ENCODE results near the gene SYNGR3. TPM values are rescaled to one million over a fixed set of nuclear protein-coding genes. Genes with fewer than 3 reads are reported as not detected.
A peak's percentile ranks its signal among the peaks of the same experiment; 100 is the strongest.
"Not testable (repeated sequence)": the region's sequence is repeated elsewhere in the genome, so short reads cannot be mapped to it uniquely, and the experiment has no call there.

SYNGR3 gene, protein sequence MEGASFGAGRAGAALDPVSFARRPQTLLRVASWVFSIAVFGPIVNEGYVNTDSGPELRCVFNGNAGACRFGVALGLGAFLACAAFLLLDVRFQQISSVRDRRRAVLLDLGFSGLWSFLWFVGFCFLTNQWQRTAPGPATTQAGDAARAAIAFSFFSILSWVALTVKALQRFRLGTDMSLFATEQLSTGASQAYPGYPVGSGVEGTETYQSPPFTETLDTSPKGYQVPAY
- total RNA-seq (2014; rRNA removed; shearing (Covaris generic)) = 0.29 TPM in 1 of 2 replicates, not detected in the other

DNA sequence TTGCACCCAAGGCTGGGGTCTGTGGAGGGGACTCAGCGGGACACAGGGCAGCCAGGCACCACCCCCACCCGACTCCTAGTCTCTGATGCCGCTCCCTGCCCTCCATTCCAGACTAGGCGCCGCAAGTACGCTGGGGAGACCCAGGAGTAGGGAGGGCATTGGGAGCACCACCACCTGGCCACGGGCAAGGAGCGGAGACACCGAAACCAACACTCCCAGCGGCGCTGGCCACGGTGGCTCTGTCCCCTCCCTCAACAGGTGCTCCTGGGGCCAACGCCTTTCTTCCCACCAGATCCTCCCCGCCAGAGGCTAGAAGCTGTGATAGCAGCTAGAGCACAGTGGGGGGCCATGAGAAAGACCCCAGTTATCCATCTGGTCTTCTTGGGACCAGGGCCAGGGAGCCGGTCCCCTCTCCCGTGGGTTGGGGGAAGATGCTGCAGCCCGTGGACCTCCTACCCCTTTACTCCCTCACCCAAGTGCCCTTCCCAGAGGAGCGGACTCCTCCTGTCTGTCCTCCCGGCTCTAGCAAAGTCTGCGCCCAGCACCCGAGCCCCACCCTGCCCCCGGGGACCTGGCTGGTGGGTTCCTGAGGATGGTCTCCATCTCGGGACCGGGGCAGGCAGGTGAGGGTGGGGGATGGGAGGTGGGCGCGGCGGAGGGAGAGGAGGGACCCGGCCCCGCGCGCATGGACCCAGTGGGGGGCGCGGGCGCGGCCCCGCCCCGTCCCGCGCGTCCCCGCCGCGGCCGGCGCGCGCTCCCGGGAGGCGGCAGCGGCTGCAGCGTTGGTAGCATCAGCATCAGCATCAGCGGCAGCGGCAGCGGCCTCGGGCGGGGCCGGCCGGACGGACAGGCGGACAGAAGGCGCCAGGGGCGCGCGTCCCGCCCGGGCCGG lies at the start of gene SYNGR3:
Gene SYNGR3 (plus strand): TSS at position 762 of the 892 bp plus-strand sequence. CDS start 133 bp downstream, outside the sequence.
- peak; percentile 39 for DNase-seq (ENCODE audit: low read depth)

DNA sequence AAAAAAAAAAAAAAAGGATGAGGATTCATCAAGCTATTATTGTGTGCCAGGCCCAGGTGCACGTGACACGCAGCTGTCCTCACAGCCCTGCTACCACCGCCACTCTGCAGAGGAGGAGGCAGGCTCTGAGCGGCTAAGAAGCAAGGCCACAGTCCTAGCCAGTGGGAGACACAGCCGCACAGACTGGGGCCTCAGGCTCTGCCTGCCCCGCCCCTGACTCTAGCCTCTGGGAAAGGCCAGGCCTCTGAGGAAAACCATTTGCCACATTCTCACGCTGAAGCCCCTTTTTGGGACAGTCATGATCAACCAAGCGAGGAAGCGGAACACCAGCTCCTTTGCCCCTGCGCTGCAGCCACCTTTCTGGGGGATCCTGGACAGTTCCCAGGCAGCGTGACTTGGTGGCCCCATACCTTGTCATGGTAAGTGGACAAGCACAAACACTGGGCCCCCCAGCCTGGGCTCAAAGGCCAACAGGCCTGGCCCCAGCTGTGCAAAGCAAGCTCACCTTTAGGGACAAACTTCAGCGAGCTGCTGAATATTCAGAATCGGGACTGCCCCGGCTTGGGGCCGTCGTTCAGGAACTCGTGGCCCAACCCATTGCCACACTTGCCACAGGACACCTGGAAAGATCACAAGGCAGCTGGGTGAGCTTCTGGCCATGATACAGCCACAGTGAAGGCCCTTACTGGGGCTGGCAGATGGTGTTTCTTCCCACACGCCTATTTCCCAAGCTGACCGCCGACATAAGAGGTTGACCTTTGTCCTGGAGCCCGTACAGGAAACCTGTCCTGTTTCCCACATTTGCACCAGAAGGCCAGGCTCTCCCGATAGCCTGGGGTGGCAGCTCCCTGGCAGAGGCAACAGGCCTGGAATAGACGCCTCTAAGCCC lies 49.3 kb upstream of the SYNGR3 start:
- DNase-seq (ENCODE audit: low read depth) = no peak

DNA sequence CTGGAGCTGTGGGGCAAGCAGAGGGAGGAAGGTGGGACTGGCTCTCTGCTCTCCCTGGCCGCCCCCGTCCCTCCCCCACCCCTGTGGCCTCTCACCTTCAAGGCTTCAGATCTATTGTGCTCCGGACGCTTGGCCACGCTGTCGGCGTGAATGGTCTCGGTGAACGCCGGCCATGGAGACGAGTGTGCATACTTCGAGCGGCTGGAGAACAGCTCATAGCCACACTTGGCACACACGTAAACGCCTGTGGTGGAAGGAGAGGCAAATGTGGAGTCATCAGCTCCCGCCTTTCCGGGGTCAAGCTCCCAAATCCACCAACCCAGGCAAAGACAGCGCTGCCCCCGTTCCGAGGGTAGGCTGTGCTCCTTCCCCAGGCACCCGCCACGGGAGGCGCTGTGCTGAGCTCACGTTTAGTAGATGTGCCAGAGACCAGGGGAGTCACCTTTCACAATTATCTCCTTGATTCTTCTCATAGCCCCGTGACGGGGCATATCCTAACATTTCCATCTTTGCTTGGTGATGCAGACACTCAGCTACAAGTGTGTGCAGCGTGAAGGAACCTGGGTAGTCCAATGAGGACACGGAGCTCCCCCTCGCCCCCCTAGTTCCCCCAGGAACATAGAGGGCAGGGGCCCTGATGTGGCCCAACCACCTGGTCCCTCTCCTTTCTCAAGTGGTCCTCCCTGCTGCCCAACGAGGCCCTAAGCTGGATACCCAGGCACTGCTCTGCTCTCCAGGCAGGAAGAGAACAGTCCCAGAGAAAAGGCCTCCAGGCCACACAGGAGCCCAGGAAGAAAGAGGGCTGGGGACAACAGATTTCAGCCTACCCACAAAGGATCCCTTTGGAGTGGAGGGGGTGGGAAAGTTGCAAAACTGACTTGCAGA lies 48.4 kb upstream of the SYNGR3 start:
- peak; percentile 91 for DNase-seq (ENCODE audit: low read depth)

DNA sequence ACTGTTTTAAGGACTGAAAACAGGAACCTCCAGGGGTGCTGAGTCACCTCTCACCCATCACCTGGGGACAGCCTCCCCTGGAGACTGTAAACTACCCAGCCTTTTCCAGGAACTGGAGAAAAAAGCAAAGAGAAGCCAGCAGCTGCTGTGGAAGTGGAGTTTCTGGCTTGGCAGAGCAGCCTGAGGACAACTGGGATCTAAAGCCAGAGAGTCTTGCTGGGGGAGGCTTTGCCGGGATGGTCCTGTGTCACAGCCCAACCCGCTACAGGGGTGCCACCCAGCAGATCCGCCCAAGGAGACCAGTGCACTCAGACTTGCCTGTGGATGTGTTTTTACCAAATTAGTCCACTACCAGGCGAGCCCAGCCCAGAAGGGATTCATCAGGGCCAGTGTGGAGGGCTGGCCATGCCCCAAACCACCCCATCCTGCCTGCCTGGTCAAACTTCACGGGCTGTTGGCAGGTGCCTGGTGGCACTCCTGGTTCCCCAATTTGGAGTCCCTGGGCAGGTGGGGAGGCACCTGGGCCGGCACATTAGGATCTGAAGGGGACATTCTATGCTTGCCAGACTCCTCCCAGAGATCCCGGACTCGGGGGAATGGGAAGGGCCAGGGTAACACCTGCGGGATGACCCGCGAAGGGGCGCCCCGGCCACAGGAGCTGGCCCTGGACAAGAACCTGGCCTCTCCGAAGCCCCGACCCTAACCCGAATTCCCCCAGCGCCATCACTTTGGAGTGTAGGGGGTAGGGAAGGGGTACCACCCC lies 47.5 kb upstream of the SYNGR3 start:
- peak; percentile 59 for DNase-seq (ENCODE audit: low read depth)

DNA sequence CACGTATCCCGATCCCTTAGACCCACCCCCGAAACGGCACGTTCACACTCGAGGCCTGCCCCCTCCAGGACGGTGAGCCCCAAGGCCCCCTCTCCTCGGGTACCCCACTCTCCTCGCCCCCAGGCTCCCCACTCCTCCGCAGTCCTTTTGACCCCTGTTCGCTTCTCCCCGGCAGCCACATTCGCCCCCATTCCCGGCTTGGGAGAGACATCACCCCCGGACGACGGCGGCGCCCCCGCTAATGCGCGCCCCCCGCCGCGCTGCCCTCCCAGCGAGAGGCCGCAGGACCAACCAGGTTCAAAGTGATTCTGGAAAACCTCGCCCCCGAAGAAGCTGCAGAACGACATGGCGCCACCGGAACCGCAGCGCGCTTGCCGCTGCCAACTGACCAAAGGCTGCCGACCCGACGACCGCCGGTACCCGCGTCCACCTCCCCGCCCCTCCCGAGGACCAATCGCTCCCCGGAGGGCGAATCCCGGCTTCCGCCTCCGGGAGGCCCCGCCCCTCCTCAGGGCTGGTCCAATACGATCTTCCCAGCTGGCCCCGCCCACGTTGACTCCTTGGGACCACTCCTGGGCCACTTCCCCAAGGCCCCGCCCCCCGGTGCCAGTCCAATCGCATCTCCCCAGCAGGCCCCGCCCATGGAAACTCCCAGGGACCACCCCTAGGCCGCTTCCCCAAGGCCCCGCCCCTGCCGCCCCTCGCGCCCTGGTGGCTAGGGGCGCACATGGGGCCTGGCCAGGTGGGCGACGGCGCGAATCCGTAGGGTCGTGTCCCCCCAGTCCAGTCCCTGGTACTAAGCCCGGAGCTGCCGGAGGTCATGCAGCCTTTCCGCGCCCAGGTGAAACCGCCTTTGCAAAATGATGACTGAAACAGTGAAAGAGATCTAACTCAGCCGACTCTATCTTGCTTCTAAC lies 46.7 kb upstream of the SYNGR3 start, which contains the start of gene MSRB1:
Gene MSRB1 (minus strand): TSS at position 390 of the 917 bp plus-strand sequence. CDS start 43 bp downstream, at position 347.
- DNase-seq (ENCODE audit: low read depth) = peak; percentile 99

DNA sequence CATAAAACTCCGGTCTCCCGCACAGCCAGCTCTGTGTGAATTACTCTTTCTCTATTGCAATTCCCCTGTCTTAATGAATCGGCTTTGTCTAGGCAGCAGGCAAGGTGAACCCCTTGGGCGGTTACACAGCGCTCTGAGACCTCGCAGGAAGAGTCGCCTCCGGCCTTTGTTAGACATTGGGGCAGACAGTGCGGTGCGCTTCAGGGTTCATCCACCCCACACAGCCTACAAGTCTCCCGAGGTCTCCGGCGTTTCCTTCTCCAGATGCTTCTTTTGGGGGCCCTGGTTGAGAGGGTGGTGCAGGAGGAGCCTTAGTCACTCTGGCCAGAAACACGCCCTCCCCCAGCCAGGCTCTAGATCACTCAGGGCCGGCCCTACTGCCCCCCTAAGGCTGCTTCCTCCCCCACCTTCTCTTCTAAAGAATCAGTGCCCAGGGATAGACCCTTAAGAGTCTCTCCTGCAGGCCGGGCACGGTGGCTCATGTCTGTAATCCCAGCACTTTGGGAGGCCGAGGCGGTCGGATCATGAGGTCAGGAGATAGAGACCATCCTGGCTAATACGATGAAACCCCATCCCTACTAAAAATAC lies 45.1 kb upstream of the SYNGR3 start:
- no peak for DNase-seq (ENCODE audit: low read depth)

DNA sequence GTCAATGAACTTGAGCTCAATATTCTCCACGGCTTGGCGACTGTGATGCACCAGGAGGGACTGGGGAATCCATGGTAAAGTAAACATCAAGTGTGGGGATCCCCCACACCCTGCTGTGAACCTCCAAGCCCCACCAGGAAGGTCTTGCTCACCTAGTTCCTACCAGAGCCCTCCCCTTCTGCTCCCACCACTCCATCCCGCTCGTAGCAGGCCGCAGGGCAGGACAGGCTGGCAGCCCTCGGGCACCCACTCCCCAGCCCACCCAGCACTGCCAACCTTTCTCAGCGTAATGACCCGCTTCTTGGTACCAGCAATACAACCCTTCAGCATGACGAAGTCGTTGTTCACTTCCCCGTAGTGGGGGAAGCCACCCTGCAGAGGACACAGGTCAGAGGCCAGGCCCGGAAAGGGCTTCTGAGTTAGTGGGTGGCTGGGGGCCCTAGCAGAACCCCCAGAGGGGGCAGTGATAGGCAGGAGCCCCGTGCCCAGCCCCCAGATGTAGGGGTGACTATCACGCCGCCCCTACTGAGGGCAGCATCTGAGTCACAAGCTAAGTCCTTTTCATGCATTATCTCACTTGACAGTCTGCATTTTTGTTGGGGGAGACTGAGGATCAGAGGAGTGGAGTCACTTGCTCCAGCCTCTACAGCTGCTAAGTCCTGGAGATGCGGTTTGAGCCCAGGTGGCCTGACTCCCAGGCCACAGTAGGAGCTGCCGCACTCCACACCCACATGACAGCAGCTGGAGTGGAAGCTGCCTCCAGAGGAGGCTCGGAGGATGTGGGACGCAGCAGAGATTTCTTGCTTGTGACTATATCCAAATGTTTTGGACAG lies 44.0 kb upstream of the SYNGR3 start:
- no peak for DNase-seq (ENCODE audit: low read depth)

DNA sequence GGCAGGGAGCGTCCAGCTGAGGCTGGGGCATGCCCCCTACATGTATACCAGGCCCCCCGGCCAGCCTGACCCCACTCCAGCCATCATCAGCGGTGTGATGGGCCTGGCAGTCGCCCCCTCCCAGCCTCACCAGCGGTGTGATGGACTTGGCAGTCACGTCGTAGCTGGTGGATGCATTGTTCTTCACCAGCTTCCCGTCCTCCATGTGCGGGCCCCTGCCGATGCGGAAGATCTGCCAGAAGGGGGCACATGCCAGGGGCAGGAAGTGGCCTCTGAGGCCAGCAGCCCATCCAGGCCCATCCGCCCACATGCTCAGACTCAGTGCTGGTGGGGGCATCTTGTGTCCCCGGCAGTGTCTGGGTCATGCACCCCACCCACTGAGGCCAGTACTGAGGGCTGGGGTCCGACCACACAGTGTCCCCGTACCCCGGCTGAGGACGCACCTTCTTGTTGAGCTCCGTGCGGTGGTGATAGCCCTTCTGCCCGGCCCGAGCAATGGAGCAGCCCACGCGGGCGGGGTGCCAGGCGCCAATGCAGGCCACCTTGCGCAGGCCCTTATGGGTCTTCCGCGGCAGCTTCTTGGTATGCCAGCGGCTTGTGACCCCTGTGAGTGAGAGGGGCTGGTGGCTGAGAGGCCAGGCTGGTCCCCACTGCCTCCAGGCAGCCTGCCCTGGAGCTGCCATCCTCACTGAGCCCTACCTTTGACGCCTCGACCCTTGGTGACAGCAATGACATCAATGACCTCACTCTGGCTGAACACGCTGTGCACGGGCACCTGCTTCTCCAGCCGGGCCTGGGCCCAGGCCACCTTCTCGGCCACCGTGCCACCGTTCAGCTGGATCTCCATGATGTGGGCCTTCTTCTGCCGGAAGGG lies 43.0 kb upstream of the SYNGR3 start:
- no peak for DNase-seq (ENCODE audit: low read depth)

DNA sequence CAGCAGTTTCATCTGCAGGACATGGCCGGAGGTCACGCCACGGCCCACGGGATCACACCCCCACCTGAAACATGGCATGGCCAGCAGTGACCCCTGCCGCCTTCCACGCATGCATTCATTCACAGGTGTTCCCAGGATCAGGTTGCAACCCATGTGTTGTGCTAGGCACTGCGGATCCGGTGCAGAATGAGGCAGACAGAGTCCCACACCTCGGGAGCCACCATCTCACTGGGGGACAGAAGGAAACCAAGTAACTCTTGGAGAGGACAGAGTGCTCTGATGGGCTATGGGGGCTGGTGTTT lies 42.5 kb upstream of the SYNGR3 start:
- DNase-seq (ENCODE audit: low read depth) = no peak

DNA sequence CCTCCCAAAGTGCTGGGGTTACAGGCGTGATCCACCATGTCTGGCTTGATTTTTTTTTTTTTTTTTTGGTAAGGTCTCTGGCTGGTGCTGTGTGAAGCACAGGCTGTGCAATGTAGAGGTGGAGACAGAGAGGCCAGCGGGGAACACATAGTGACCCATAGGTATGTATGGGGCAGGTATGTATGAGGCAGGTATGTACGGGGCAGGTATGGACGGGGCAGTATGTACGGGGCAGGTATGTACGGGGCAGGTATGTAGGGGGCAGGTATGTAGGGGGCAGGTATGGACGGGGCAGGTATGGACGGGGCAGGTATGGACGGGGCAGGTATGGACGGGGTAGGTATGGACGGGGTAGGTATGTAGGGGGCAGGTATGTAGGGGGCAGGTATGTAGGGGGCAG lies 40.3 kb upstream of the SYNGR3 start:
- no peak for DNase-seq (ENCODE audit: low read depth)

DNA sequence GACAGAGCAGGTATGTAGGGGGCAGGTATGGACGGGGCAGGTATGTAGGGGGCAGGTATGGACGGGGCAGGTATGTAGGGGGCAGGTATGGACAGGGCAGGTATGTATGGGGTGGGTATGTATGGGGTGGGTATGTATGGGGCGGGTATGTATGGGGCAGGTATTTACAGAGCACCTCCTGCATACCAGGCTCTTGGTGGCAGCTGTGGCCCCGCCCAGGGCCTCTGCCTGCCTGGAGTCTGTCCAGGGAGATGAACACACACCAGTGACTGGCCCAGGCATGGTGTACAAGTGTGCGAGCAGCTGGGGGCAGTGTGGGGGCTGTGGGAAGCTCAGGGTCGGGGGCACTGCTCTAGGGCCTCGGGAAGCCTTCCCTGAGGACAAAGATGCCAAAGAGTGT lies 39.7 kb upstream of the SYNGR3 start:
- DNase-seq (ENCODE audit: low read depth) = no peak

DNA sequence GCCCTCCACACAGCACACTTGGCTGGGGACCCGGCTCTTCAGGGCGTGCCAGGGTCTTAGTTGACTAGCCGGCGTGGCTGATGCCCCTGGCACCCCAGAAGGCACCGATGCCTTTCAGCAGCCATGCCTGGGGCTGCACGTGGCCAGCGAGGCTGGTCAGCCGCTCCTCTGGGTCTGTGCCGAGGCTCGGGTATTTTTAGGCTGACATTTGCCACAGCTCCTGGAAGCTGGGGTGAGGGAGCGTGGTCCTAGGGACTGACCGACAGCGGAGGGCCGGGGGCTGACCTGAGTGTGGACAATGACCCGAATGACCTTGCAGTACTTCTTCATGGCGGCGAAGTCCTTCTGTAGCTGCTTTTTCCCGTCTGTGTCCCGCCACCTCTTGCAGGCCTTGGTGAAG lies 39.2 kb upstream of the SYNGR3 start:
- DNase-seq (ENCODE audit: low read depth) = no peak

DNA sequence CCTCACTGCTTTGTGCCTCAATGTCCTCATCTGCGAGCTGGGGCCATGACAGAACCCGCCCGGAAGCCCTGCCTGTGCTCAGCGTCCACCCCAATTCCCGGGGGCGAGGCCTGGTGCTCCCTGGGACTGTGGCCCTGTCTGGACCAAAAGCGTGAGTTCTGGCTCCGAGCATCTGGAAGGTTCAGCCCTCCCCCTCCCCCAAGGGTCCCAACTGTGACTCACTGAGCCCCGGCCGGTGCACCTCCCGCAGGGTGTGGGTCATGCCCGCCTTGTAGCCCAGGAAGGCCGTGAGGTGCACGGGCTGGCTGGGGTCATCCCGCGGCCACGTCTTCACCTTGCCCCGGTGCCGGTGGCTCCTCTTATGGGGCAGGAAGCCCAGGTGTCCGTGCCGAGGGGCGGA lies 36.0 kb upstream of the SYNGR3 start:
- no peak for DNase-seq (ENCODE audit: low read depth)

DNA sequence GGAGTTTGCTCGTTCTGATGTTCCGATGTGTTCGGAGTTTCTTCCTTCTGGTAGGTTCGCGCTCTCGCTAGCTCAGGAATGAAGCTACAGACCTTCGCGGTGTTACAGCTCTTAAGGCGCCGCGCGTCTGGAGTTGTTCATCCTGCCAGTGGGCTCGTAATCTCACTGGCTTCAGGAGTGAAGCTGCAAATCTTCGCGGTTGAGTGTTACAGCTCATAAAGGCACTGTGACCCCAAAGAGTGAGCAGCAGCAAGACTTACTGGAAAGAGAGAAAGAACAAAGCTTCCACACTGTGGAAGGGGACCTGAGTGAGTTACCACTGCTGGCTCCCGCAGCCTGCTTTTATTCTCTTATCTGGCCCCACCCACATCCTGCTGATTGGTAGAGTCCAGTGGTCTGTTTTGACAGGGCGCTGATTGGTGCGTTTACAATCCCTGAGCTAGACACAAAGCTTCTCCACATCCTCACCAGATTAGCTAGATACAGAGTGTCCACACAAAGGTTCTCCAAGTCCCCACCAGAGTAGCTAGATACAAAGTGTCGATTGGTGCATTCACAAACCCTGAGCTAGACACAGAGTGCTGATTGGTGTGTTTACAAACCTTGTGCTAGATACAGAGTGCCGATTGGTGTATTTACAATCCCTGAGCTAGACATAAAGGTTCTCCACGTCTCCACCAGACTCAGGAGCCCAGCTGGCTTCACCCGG lies 32.2 kb upstream of the SYNGR3 start:
- DNase-seq (ENCODE audit: low read depth) = not testable (repeated sequence)

DNA sequence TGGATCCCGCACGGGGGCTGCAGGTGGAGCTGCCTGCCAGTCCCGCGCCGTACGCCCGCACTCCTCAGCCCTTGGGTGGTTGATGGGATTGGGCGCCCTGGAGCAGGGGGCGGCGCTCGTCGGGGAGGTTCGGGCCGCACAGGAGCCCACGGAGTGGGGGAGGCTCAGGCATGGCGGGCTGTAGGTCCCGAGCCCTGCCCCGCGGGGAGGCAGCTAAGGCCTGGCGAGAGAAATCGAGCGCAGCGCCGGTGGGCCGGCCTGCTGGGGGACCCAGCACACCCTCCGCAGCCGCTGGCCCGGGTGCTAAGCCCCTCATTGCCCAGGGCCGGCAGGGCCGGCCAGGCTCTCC lies 31.7 kb upstream of the SYNGR3 start:
- not testable (repeated sequence) for DNase-seq (ENCODE audit: low read depth)

DNA sequence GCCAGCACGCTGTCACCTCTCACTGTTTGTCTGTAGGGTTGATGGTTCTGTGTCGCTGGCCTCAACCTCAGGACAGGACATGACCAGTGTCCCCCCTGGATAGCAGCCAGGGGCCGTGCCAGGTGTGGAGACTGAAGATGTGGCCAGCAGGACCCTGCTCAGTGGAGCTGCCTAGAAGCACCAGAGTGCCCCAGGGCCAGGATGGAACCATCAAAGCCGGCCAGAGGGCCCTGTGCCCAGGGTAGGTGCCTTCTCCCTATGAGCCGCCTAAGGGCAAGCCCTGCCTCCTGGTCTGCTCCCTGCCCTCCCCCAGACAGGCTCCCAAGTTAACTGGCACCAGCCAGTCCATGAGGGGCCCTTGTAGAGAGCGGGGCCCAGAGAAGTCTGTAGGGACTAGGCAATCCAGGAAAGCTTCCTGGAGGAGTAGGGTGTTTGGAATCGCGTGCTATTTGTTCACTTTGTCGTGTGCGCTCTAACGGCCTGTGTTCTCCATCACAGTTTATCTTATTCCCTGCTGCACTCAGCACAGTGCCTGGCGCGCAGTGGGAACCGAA lies 31.0 kb upstream of the SYNGR3 start:
- DNase-seq (ENCODE audit: low read depth) = no peak
